Measurements from ENCODE around the gene LUC7L2. TPM values are rescaled to one million over a fixed set of nuclear protein-coding genes. Genes with fewer than 3 reads are reported as not detected.

Gene LUC7L2
- total and polyA plus RNA-seq, 9 of the 15 experiments (the other 6 are each of a cell fraction or from before 2014, with no cell fraction given) = 56.1 to 207 (median 141) TPM

DNA sequence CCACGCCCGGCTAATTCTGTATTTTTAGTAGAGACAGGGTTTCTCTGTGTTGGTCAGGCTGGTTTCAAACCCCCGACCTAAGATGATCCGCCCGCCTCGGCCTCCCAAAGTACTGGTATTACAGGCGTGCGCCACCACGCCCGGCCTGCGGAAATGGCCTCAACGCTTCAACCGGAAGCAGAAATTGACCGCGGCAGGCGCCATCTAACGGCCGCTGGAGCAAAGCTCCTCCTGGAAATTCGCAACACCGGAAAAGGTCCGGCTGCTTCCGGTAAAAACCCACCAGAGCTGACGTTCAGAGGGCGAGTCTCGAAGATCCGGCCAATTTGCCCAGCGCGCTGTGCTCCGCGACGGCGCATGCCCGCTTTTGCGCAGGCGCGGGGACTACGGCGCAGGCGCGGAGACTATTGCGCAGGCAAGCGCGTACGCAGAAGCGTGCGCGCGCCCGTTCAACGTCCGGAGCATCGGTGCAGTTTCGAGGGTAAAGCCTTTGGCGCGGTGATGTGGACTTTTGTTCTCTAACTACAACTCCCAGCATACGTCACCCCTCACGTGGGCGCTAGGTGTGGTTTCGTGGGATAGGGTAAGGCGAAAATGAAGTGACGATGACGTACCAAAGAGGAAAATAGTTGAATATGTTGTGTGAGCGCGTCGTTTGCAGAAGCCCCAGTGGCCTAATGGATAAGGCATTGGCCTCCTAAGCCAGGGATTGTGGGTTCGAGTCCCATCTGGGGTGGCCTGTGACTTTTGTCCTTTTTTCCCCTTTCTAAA is 19.5 kb upstream of the LUC7L2 start (continued):
- TF ChIP-seq EWSR1 (IDR thresholded peaks at IDR 0.05; ENCODE audit: borderline replicate concordance, low read depth, partially characterized antibody) (no peak), ZNF217 (CRISPR knock-in tag; IDR thresholded peaks at IDR 0.05) (no peak), KLF6 (CRISPR knock-in tag; IDR thresholded peaks at IDR 0.05; ENCODE audit: borderline replicate concordance) (peak; percentile 68; the same call in 1 of the 2 replicates), DDX20 (tag; IDR thresholded peaks at IDR 0.05; ENCODE audit: low read depth) (peak; percentile 38; the same call in 1 of the 2 replicates), ZFP30 (CRISPR knock-in tag; IDR thresholded peaks at IDR 0.05; ENCODE audit: borderline replicate concordance) (no peak), ZNF830 (CRISPR knock-in tag; IDR thresholded peaks at IDR 0.05) (no peak), COPS2 (conservative IDR thresholded peaks at IDR 0.05) (no peak), SMC3 (conservative IDR thresholded peaks at IDR 0.05; ENCODE audit: insufficient read depth, low read depth, low read length) (peak; percentile 40; the same call in 1 of the 2 replicates), PTRF (tag; IDR thresholded peaks at IDR 0.05) (no peak), ZNF24 (IDR thresholded peaks at IDR 0.05) (peak; percentile 70), RFX7 (CRISPR knock-in tag; IDR thresholded peaks at IDR 0.05) (no peak), ZSCAN32 (CRISPR knock-in tag; IDR thresholded peaks at IDR 0.05) (0 out of 2 replicates have a peak, but pooled peaks have one; percentile 19), ZNF174 (CRISPR knock-in tag; IDR thresholded peaks at IDR 0.05) (0 out of 2 replicates have a peak, but pooled peaks have one; percentile 39), BCOR (IDR thresholded peaks at IDR 0.05) (peak; percentile 98), NCOA1 (IDR thresholded peaks at IDR 0.05; ENCODE audit: low read depth) (peak; percentile 90), PPARD (CRISPR knock-in tag; IDR thresholded peaks at IDR 0.05) (no peak), ZNF143 (CRISPR knock-in tag; IDR thresholded peaks at IDR 0.05) (peak; percentile 81)
- TF ChIP-seq, protein P1, sequence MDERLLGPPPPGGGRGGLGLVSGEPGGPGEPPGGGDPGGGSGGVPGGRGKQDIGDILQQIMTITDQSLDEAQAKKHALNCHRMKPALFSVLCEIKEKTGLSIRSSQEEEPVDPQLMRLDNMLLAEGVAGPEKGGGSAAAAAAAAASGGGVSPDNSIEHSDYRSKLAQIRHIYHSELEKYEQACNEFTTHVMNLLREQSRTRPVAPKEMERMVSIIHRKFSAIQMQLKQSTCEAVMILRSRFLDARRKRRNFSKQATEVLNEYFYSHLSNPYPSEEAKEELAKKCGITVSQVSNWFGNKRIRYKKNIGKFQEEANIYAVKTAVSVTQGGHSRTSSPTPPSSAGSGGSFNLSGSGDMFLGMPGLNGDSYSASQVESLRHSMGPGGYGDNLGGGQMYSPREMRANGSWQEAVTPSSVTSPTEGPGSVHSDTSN (CRISPR knock-in tag; IDR thresholded peaks at IDR 0.05; ENCODE audit: low read depth) = no peak
- TF ChIP-seq, protein P1 (tag; conservative IDR thresholded peaks at IDR 0.05; ENCODE audit: low read depth) = no peak
- TF ChIP-seq, protein P2, sequence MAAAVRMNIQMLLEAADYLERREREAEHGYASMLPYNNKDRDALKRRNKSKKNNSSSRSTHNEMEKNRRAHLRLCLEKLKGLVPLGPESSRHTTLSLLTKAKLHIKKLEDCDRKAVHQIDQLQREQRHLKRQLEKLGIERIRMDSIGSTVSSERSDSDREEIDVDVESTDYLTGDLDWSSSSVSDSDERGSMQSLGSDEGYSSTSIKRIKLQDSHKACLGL (CRISPR knock-in tag; IDR thresholded peaks at IDR 0.05; ENCODE audit: borderline replicate concordance, poor library complexity, severe bottlenecking) = no peak
- TF ChIP-seq, protein P3, sequence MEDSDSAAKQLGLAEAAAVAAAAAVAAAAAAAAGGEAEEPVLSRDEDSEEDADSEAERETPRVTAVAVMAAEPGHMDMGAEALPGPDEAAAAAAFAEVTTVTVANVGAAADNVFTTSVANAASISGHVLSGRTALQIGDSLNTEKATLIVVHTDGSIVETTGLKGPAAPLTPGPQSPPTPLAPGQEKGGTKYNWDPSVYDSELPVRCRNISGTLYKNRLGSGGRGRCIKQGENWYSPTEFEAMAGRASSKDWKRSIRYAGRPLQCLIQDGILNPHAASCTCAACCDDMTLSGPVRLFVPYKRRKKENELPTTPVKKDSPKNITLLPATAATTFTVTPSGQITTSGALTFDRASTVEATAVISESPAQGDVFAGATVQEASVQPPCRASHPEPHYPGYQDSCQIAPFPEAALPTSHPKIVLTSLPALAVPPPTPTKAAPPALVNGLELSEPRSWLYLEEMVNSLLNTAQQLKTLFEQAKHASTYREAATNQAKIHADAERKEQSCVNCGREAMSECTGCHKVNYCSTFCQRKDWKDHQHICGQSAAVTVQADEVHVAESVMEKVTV (CRISPR knock-in tag; IDR thresholded peaks at IDR 0.05) = peak; percentile 56; the same call in 1 of the 2 replicates
- TF ChIP-seq, protein P4, sequence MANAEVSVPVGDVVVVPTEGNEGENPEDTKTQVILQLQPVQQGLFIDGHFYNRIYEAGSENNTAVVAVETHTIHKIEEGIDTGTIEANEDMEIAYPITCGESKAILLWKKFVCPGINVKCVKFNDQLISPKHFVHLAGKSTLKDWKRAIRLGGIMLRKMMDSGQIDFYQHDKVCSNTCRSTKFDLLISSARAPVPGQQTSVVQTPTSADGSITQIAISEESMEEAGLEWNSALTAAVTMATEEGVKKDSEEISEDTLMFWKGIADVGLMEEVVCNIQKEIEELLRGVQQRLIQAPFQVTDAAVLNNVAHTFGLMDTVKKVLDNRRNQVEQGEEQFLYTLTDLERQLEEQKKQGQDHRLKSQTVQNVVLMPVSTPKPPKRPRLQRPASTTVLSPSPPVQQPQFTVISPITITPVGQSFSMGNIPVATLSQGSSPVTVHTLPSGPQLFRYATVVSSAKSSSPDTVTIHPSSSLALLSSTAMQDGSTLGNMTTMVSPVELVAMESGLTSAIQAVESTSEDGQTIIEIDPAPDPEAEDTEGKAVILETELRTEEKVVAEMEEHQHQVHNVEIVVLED (CRISPR knock-in tag; IDR thresholded peaks at IDR 0.05) = peak; percentile 97
